Activated T-helper 1 cell treated with Interleukin-2 at 50 U/mL for 16 hours (primary cell): ENCODE data around the gene CBX7.
"Not testable (repeated sequence)": the region's sequence is repeated elsewhere in the genome, so short reads cannot be mapped to it uniquely, and the experiment has no call there.

Experiments used
- DNase-seq: peaks from one replicate; pipeline ENCODE4 v3.0.0-alpha.2; 2020; ENCODE audit warnings: low read depth

The CBX7 gene

GRCh38 chr22:39174498-39175352 is 22.2 kb upstream of the CBX7 start:
- DNase-seq: peak; percentile 59

- DNase-seq: no peak
Measured at GRCh38 chr22:39173787-39174497, 21.5 kb upstream of the CBX7 start.

GRCh38 chr22:39173050-39173706 is 20.7 kb upstream of the CBX7 start:
- DNase-seq: no peak

GRCh38 chr22:39172265-39173049 is 20.0 kb upstream of the CBX7 start:
- DNase-seq: not testable (repeated sequence)

- DNase-seq: no peak
Measured at GRCh38 chr22:39171623-39172264, 19.3 kb upstream of the CBX7 start.

- peak; percentile 76 for DNase-seq
Measured at GRCh38 chr22:39170825-39171622, 18.5 kb upstream of the CBX7 start.

GRCh38 chr22:39169797-39170466 is 17.5 kb upstream of the CBX7 start:
- DNase-seq: no peak

GRCh38 chr22:39166547-39166946 is 14.1 kb upstream of the CBX7 start:
- DNase-seq: no peak

GRCh38 chr22:39156093-39156492 is 3.6 kb upstream of the CBX7 start:
- DNase-seq: not testable (repeated sequence)

GRCh38 chr22:39155421-39155820 is 2.9 kb upstream of the CBX7 start:
- no peak for DNase-seq

GRCh38 chr22:39153220-39153717 is 789 bp upstream of the CBX7 start:
- no peak for DNase-seq

GRCh38 chr22:39152024-39152510 is 413 bp downstream of the CBX7 start:
- no peak for DNase-seq

- DNase-seq: no peak
Measured at GRCh38 chr22:39151329-39151975, 1.0 kb downstream of the CBX7 start.

GRCh38 chr22:39150848-39151215 is 1.6 kb downstream of the CBX7 start:
- DNase-seq: no peak

- no peak for DNase-seq
Measured at GRCh38 chr22:39149915-39150847, 2.3 kb downstream of the CBX7 start.

- DNase-seq: peak; percentile 50
Measured at GRCh38 chr22:39148727-39149535, 3.5 kb downstream of the CBX7 start.

GRCh38 chr22:39148026-39148726 is 4.3 kb downstream of the CBX7 start:
- DNase-seq: no peak
